ENCODE measurements around the gene PFN1. TPM values are rescaled to one million over a fixed set of nuclear protein-coding genes. Genes with fewer than 3 reads are reported as not detected.

PFN1 gene
- total and polyA plus RNA-seq, 9 of the 15 experiments (the other 6 are each of a cell fraction or from before 2014, with no cell fraction given), result 60.5 to 1,479 (median 456) TPM

DNA sequence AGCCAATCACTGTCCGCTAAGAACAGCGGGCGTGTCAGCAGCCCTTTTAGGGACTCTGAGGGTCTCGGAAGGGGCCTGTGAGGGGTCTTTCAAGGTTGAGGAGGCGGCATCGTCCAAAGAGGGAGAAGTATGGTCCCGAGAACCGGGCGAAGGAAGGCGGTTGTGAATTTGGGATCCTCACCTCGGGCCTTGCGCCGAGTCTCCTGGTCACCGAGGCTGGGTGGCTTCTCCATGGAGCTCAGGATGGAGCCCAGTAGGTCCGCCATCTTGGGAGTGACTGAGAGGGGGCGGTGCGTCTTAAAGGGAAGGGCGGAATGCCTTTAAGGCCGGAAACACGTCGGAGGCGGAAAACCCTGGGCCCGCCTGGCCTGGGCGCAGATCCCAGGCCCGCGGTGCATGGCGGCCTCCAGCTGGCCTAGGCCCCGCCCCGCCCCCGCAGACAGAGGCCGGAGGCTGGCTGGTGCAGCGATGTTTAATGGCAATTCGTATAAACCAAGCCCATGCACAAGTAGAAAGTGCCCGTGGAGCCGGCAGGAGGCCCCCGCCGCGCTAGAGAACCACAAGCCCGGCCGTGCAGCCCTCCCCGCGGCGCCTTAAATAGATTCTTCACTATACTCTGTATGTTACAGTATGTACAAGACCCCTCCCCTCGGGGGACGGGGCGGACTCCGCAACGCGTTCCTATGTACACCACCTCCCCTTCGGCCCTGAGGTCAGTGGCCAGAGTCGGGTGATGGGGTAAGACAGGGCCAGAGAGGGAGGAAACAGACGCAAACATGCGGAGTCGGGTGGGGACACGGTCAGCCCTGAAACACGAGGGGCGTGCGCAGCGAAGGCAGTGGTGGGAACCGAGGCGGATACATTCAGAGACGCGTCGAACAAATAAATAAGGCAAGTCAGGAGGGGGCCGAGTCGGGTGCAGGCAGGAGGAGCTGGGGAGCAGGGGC is 19.5 kb upstream of the PFN1 start, which contains the start of gene SPAG7 (continued):
- no peak; the same call in 1 of the 2 replicates for TF ChIP-seq ETS1 (conservative IDR thresholded peaks at IDR 0.05; ENCODE audit: control insufficient read depth, low read depth, low read length)
- TF ChIP-seq NKRF (IDR thresholded peaks at IDR 0.05; ENCODE audit: borderline replicate concordance), result peak; percentile 24; the same call in 1 of the 2 replicates
- TF ChIP-seq HNRNPLL (IDR thresholded peaks at IDR 0.05; ENCODE audit: low read depth, low read length, poor library complexity, severe bottlenecking), result no peak
- peak; percentile 44; the same call in 1 of the 2 replicates for TF ChIP-seq NBN (IDR thresholded peaks at IDR 0.05; ENCODE audit: low read depth)
- no peak for TF ChIP-seq ARNT (IDR thresholded peaks at IDR 0.05)
- TF ChIP-seq POLR2AphosphoS2 (IDR thresholded peaks at IDR 0.05; ENCODE audit: low read length), result peak; percentile 95
- TF ChIP-seq NR0B1 (IDR thresholded peaks at IDR 0.05; ENCODE audit: partially characterized antibody), result no peak
- TF ChIP-seq MCM5 (IDR thresholded peaks at IDR 0.05; ENCODE audit: low read depth), result no peak
- TF ChIP-seq HNRNPK (IDR thresholded peaks at IDR 0.05; ENCODE audit: low read depth, low read length, poor library complexity, severe bottlenecking), result peak; percentile 50
- TF ChIP-seq MITF (IDR thresholded peaks at IDR 0.05), result no peak
- TF ChIP-seq MYBL2 (IDR thresholded peaks at IDR 0.05; ENCODE audit: low read depth), result no peak
- no peak for TF ChIP-seq MYBL2 (CRISPR knock-in tag; IDR thresholded peaks at IDR 0.05; ENCODE audit: borderline replicate concordance)
- TF ChIP-seq, protein P1, sequence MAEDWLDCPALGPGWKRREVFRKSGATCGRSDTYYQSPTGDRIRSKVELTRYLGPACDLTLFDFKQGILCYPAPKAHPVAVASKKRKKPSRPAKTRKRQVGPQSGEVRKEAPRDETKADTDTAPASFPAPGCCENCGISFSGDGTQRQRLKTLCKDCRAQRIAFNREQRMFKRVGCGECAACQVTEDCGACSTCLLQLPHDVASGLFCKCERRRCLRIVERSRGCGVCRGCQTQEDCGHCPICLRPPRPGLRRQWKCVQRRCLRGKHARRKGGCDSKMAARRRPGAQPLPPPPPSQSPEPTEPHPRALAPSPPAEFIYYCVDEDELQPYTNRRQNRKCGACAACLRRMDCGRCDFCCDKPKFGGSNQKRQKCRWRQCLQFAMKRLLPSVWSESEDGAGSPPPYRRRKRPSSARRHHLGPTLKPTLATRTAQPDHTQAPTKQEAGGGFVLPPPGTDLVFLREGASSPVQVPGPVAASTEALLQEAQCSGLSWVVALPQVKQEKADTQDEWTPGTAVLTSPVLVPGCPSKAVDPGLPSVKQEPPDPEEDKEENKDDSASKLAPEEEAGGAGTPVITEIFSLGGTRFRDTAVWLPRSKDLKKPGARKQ (CRISPR knock-in tag; IDR thresholded peaks at IDR 0.05), result 0 out of 2 replicates have a peak, but pooled peaks have one; percentile 45
- TF ChIP-seq NR2C1 (IDR thresholded peaks at IDR 0.05), result no peak
- 0 out of 2 replicates have a peak, but pooled peaks have one; percentile 27 for TF ChIP-seq NR2C1 (tag; IDR thresholded peaks at IDR 0.05)
- no peak for TF ChIP-seq IRF2 (CRISPR knock-in tag; IDR thresholded peaks at IDR 0.05)
- no peak for TF ChIP-seq PTTG1 (tag; IDR thresholded peaks at IDR 0.05; ENCODE audit: low read depth)
- no peak for TF ChIP-seq KAT2B (IDR thresholded peaks at IDR 0.05; ENCODE audit: low read depth, low read length)
- peak; percentile 13; the same call in 1 of the 2 replicates for TF ChIP-seq HDAC2 (IDR thresholded peaks at IDR 0.05)
